Amniotic epithelial cell (primary cell): ENCODE measurements around the gene ARID1B.

Source experiments
- DNase-seq: peaks from one replicate; pipeline ENCODE4 v3.0.0-alpha.2; 2010; ENCODE audit warnings: low read depth

The ARID1B gene

GRCh38 chr6:156906451-156906850, 129.3 kb downstream of the ARID1B start:
- DNase-seq = no peak

- DNase-seq = no peak
These were observed 132.2 kb downstream of the ARID1B start for GRCh38 chr6:156909212-156910010.

DNA sequence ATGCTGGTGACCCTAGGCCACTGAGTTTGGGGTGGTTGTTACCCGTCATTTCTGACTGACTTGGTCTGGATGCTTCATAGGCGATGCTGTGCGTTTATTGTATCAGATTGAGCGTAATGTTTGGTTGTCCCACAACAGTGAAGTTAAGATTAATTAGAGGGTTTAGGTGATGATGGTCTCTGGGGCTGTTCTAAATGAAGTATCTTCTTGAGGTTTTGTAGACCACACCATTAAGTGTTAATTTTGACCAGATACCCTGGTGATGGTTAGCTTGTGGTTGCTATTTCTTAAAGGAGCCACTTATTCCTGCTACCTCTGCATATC, 132.8 kb downstream of the ARID1B start:
- no peak for DNase-seq

DNA sequence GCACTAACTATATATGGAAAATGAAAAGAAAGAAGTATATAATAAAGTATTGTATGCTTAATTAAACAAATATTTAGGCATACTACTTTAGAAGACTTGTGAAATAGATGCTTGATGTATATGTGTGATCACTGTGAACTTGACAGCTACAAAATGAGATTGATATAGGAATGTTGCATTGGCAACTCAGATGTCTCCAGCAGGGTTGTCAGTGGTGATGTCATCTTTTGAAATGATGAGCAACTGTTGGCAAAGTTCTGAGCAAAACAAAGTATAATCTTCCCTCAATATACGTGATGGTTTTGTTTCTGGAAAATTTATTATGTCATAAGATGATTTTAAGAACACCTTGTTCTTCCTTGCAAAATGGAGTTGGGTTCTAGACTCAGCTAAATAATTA, 133.8 kb downstream of the ARID1B start:
- peak; percentile 46 for DNase-seq

DNA sequence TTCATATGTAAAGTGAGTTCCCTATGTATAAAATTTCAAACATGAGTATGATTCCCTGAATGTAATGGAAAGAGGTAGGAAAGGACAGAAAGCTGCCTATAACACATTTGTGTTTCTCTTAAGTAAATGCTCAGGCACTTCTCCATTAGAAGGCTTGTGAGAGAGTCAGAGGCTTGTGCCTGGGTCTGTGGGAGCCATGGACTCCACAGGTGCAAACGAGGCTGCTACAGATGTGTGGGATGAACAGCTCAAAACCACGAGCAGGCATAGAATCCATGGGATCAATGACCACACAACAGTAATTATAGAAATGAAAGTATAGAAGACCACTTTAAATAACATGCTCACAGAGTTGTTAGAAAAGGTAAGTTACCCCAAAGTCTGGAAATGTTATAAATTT, 134.4 kb downstream of the ARID1B start:
- no peak for DNase-seq

DNA sequence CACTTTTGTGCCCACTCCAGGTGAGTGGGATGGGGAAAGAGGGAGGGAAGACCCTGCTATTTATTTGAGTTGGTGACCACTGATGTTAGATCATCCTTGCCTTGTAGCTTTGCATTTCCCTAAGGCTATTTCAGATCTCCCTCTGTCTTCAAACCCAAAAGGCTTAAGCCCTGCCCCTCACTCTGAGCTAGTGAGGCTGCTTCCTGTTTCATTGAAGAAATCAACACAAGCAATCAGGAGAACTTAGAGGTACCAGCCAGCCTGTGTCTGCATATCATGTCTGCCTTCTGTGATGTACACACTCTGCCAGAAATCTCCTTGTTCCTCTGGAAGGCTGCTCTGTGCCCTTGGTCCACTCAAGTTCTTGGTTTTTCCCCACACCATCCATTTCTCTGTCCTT, 135.3 kb downstream of the ARID1B start:
- no peak for DNase-seq

DNA sequence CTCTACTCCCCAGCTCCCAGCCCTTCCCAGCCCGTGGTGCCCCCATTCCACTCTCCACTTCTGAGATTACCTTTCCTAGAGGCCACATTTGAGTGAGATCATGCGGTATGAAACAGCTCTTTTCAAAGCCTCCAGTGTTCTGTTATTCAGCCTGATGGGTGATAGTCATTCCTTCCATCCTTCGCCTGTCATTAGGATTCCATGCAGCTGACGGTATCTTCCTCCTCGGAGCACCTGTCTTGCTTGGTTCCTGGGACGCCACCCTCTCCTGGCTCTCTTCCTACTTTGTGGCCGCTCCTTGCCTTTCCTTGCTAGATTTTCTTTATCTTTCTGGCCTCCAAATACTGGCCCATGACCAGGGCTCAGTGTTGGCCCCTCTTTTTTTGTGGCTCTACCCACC, 137.0 kb downstream of the ARID1B start:
- DNase-seq = no peak

DNA sequence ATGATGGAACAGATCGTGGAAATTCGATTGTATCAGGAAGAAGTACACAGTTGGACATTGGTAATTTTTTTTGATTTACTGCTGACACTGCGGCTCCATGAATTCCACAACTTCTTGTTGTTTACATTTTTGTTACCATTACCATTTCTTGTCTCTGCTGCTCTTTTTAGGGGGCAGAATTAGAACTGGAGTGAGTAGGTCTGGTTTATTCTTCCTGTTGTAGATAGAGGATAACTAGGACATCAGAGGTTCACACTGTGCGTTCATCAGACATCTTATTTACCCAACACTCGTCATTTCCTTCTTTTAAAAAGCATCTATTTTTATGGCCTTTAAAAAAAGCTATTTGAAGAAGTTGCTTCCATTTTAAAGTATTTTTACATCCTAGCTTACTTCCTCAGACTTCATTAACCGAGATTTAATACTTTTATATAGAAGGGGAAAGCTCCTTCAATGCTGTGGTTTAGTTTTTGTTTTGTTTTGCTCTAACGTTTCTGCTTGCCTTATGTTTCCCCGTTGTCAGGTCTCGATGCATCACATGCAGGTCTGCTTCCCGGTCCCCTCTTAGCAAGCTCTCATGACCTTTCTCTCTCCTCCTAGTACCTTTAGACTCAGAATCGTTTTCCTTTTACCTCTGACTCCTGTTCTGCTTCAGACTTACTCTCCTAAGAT, 139.1 kb downstream of the ARID1B start:
- DNase-seq = no peak

GRCh38 chr6:156917213-156917612, 140.0 kb downstream of the ARID1B start:
- DNase-seq = peak; percentile 40

- no peak for DNase-seq
These were observed 141.5 kb downstream of the ARID1B start for GRCh38 chr6:156918647-156919046.

DNA sequence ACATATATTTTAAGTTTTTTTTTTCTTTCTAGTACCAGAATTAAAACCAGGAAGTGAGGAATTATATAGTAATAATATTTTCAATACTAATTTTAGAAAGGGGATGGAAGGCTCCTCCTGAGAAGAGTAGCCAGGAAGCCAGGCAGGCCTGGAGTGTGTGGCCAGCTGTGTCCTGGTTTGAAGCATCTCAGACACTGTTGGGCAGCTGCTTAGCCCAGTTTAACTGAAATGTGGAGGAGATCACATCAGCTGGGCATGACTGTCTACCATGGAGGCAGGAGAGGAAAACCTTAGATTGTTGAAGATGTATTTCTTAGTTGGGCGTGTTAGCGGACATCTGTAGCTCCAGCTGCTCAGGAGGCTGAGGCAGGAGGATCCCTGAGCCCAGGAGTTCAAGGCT, 142.2 kb downstream of the ARID1B start:
- no peak for DNase-seq

DNA sequence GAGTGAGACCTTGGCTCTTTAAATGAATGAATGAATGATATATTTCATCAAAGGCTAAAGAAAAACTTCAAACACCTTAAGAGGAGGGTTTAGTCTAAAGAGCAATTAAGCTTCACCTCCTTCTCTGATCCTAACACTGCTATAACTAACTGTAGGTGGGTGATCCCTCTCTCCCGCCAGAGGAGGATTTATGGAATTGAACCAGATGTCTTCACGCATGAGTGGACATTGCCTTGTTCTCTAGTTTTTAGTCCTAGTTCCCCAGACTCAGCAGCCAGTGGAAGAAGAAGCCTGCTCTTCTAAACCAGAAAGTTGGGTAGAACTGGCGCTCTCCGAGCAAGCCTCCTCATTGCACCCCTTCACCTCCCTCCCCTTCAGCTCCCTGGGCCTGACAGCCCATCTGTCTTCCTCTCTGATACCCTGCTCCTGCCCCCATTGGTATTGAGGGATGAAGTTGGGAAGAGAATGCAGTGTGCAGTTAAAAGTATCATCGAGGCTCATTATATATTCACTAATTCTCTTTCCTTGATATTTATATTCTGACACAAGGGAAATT, 142.7 kb downstream of the ARID1B start:
- no peak for DNase-seq

- no peak for DNase-seq
These were observed 147.1 kb downstream of the ARID1B start for GRCh38 chr6:156924246-156924645.

DNA sequence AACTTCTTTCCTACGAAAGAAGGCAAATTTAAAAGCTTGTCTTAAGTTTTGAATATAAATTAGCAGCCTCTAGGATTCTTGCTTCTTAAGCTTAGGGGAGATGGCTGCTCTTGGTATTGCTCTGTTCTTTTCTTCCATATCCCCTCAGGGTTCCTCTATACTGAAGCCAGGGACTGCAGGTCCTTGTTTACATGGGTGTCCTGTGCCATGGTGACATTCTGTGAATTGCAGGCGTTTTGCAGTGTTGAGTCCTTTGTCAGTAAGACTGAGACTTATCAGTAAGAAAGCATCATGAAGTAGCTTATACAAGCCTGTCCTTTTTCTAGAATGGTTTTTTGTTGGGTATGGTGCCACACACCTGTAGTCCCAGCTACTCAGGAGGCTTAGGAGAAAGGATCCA, 147.8 kb downstream of the ARID1B start:
- no peak for DNase-seq

DNA sequence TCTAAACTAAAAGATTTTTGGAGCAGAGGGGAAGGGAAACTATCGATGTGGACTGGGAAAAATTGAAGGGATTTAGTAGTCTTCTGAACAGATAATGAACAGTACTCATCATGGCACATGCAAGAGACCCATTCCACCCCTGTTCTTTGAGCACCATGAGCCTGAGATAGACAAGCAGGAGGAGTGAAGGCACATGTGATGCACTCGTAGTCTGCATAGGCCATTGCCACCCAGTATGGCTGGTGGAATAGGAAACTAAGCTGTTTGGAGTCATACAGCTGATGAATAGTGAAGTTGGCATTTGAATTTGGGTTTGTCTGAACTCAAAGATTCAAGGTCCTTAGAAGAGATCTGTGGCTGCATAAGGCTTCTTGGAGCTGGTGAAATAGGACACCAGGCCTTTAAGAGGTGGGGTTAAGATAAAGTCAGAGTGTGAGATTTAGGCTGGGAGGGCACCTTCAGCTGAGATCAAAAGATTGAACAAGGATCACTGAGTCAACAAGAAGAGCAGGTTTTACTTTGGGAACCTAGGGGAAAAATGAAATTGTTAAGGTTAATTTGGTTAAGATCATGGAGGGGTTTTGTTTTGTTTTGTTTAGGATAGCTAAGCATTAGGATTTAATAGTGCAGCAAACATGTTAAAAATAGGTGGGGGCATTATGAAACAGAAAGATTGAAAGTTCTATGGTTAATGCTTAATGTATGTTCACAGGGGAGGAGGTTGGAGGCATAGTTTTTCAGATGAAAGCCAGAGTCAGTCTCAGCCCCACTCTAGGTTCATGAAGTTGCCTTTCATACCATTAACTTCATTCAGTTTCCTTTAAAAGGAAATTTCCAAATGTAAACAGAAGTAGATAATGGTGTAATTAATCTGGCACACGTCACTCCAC, 148.8 kb downstream of the ARID1B start:
- peak; percentile 45 for DNase-seq

GRCh38 chr6:156928126-156928525, 150.9 kb downstream of the ARID1B start:
- no peak for DNase-seq

DNA sequence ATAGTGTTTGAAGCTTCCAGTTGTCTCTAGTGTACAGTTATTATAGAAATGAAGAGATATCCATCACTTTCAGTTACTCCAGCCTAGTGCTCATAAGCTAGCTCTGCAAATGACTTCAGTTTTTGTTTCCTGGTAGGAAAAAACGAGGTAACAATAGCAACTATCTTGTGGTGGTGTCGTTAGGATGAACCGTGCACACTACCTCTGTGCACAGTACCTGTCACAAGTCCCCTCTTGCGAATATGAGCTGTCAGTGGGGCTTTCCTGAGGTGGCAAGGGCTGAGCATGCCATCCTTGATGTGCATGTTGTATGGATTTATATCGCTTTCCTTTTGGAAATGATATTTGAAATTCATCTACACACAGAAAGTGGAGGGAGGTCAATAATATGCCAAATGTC, 151.8 kb downstream of the ARID1B start:
- DNase-seq = no peak

- DNase-seq = no peak
These were observed 154.1 kb downstream of the ARID1B start for GRCh38 chr6:156931283-156931682.

DNA sequence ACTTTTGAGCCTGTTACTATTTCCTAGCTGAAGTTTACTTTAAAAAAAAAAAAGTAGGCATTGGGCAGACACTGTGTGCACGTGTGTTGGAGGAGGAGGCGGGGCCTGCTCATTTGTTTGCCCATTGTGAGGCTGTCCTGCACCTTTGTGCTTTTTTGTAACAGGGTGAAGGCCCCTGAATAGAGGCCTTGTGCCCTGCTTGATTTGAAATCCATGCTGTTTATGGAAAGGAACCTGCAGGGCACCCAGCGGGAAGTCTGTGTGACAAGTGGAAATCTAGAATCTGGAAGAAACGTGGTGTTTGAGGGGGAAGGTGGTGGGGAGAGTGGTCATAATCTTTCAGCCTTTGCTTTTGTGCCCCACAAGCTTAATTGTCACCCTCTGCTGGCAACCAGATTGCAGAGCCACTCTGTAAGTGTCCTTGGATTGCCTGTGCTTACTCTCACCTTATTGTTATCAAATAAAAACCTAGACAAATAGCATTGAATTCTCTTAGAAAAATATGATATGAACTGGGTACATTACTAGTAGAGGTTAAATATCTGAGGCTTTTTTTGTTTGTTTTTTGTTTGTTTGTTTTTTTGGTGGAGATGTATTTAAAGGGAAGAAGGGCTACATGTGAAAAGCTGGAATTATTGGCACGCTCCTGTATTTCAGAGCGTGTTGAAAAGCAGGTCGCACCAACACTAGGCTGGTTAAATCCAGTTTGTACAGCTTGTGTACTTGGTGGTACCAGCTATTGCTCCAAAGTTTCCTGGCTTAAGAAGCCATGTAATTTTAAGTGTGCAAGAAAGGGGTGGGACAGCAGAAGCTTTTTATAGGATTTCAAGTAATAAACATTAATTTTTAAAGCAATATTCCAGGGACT, 156.3 kb downstream of the ARID1B start:
- DNase-seq = no peak

GRCh38 chr6:156934069-156934460, 156.9 kb downstream of the ARID1B start:
- no peak for DNase-seq

DNA sequence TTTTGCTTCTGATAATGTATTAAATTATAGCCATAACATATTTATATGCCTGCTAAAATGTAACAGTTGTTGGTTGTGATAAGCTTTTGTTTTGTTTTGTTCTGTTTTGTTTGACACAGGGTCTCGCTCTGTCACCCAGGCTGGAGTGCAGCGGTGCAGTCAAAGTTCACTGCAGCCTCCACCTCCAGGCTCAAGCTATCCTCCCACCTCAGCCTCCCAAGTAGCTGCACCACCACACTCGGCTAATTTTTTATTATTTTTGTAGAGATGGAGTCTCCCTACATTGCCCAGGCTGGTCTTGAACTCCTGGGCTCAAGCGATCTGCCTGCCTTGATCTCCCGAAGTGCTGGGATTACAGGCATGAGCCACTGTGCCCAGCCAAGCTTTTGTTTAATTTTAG, 157.8 kb downstream of the ARID1B start:
- DNase-seq = no peak

GRCh38 chr6:156938143-156938542, 161.0 kb downstream of the ARID1B start:
- no peak for DNase-seq
